Neural cell (in vitro differentiated cells): ENCODE data around the gene ZBTB7C. TPM values are rescaled to one million over a fixed set of nuclear protein-coding genes. Genes with fewer than 3 reads are reported as not detected.

Experiments used
- H2AFZ ChIP-seq: fragments of 200-600, 300-800 bp; sonication (generic), shearing (Covaris generic); 2 replicates; pipeline ENCODE4 v1.6.0; 2014; ENCODE audit warnings: low read depth, mild to moderate bottlenecking, antibody characterized with exemption, low read length, moderate library complexity
- H3F3A ChIP-seq: fragments of 200-600 bp; shearing (Covaris generic); 2 replicates; pipeline ENCODE4 v1.6.1; 2016; ENCODE audit warnings: mild to moderate bottlenecking, moderate library complexity, mixed read lengths, antibody characterized with exemption, low read length; ENCODE audit not compliant: insufficient read depth, poor library complexity, severe bottlenecking
- H3K27ac ChIP-seq: fragments of 200-600, 300-800 bp; sonication (generic), shearing (Covaris generic); 2 replicates; pipeline ENCODE4 v1.5.1; 2014; ENCODE audit warnings: mild to moderate bottlenecking, low read length, moderate library complexity
- H3K27me3 ChIP-seq: fragments of 300-800, 200-600 bp; sonication (generic), shearing (Covaris generic); 2 replicates; pipeline ENCODE4 v1.6.0; 2014; ENCODE audit warnings: mild to moderate bottlenecking, low read depth, low read length, moderate library complexity; ENCODE audit not compliant: insufficient read depth
- H3K36me3 ChIP-seq: fragments of 300-800, 200-600 bp; sonication (generic), shearing (Covaris generic); 2 replicates; pipeline ENCODE4 v1.5.1; 2014; ENCODE audit warnings: mild to moderate bottlenecking, antibody characterized with exemption, low read length, moderate library complexity; ENCODE audit not compliant: insufficient read depth
- H3K4me2 ChIP-seq: fragments of 300-800, 200-600 bp; sonication (generic), shearing (Covaris generic); 2 replicates; pipeline ENCODE4 v1.6.0; 2014; ENCODE audit warnings: mild to moderate bottlenecking, low read length
- H3K4me3 ChIP-seq: fragments of 300-800, 200-600 bp; sonication (generic), shearing (Covaris generic); 2 replicates; pipeline ENCODE4 v1.5.1; 2014; ENCODE audit warnings: mild to moderate bottlenecking, low read length, moderate library complexity
- H3K79me2 ChIP-seq: fragments of 200-600 bp; shearing (Covaris generic); replicated peaks from 2 replicates; pipeline ENCODE4 v1.6.0; 2014; ENCODE audit warnings: mild to moderate bottlenecking, low read length, moderate library complexity; ENCODE audit not compliant: insufficient read depth
- H3K9ac ChIP-seq: fragments of 300-800, 200-600 bp; sonication (generic), shearing (Covaris generic); 2 replicates; pipeline ENCODE4 v1.6.1; 2016; ENCODE audit warnings: mild to moderate bottlenecking, low read length, mixed read lengths
- H3K9me2 ChIP-seq: fragments of 200-600 bp; shearing (Covaris generic); 2 replicates; pipeline ENCODE4 v1.6.1; 2016; ENCODE audit warnings: mild to moderate bottlenecking, low read length, mixed read lengths; ENCODE audit not compliant: insufficient read depth
- H3K9me3 ChIP-seq: fragments of 200-600, 300-800 bp; sonication (generic), shearing (Covaris generic); 2 replicates; pipeline ENCODE4 v1.6.1; 2016; ENCODE audit warnings: mild to moderate bottlenecking, mixed run types, low read length, moderate library complexity, mixed read lengths
- H4K20me1 ChIP-seq: fragments of 200-600 bp; shearing (Covaris generic); 2 replicates; pipeline ENCODE4 v1.6.1; 2016; ENCODE audit warnings: mild to moderate bottlenecking, mixed run types; ENCODE audit not compliant: insufficient read depth
- EP300 ChIP-seq: fragments of 450-650 bp; conservative IDR thresholded peaks from 2 replicates; pipeline ENCODE4 v1.6.1; 2014; ENCODE audit warnings: antibody characterized with exemption, mild to moderate bottlenecking, moderate library complexity; ENCODE audit not compliant: poor library complexity, severe bottlenecking
- EZH2 ChIP-seq: fragments of 200-600, 300-800 bp; shearing (Covaris generic), sonication (generic); IDR thresholded peaks from 2 replicates; pipeline ENCODE4 v1.6.1; 2014; ENCODE audit warnings: antibody characterized with exemption, low read length, borderline replicate concordance, mild to moderate bottlenecking; ENCODE audit not compliant: insufficient read depth, poor library complexity, severe bottlenecking
- MXI1 ChIP-seq: fragments of 450-650 bp; conservative IDR thresholded peaks from 2 replicates; pipeline ENCODE4 v1.6.1; 2014; ENCODE audit warnings: antibody characterized with exemption, mild to moderate bottlenecking; ENCODE audit not compliant: poor library complexity, severe bottlenecking
- POLR2AphosphoS5 ChIP-seq: IDR thresholded peaks from 2 replicates; pipeline ENCODE4 v1.6.1; 2012
- RAD21 ChIP-seq: fragments of 450-650 bp; conservative IDR thresholded peaks from 2 replicates; pipeline ENCODE4 v1.6.1; 2014; ENCODE audit warnings: antibody characterized with exemption, mild to moderate bottlenecking, moderate library complexity
- SMC3 ChIP-seq: fragments of 450-650 bp; conservative IDR thresholded peaks from 2 replicates; pipeline ENCODE4 v1.6.1; 2014; ENCODE audit warnings: antibody characterized with exemption, mild to moderate bottlenecking, moderate library complexity; ENCODE audit not compliant: poor library complexity
- TAF1 ChIP-seq: IDR thresholded peaks from 2 replicates; pipeline ENCODE4 v1.6.1; 2012; ENCODE audit warnings: low read depth
- polyA plus RNA-seq: library from polyadenylated mRNA; depleted of rRNA; stranded (reverse); fragments of >200 nt; gene quantifications from 2 replicates; pipeline ENCODE4 v1.2.3, GENCODE V29; 2014
- TF ChIP-seq, protein P1 (sequence below): IDR thresholded peaks from 2 replicates; pipeline ENCODE4 v1.6.1; 2012; ENCODE audit warnings: borderline replicate concordance
- TF ChIP-seq, protein P2 (sequence below): fragments of 450-650 bp; IDR thresholded peaks from 2 replicates; pipeline ENCODE4 v1.5.1; 2014; ENCODE audit warnings: antibody characterized with exemption, mild to moderate bottlenecking, moderate library complexity; ENCODE audit not compliant: poor library complexity, severe bottlenecking

Gene ZBTB7C
- polyA plus RNA-seq, 1 donor from 2014 or later: 2.4 TPM

DNA sequence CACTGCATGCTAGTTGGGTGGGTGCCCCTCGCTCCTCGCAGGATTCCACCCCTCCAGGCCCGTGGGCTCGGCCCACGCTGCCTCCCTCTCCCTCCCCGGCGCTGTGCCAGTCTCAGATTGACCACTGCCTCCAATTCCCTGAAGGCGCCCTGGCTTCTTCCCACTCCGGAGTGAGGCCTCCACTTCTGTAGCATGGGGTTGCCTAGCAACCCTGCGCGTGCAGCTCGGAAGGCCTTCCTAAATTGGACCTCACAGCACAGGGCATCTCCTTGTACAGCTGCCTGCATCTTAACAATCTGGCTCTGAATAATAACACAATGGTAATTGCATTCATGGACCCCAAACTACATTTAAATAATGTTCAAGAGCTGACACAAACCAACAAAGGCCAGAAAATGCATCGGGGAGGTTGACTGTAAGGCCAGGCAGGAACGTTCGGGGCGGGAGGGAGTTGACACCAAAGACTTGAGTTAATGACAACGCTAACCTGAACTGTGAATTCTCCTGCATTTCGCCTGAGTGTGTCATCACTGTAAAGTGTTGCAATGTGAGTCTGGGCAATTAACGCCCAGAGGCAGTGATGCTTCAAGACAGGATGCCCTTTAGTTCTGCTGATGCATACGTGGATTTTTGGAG lies 222.9 kb downstream of the ZBTB7C start:
- no peaks in the 10 kb centered on the region for H3K36me3 ChIP-seq
- H3K9me2 ChIP-seq: no peaks in the 10 kb centered on the region
- H3K4me2 ChIP-seq: peak overlapping the region; percentile 54
- no peaks in the 10 kb centered on the region for H3K27me3 ChIP-seq
- H3K9ac ChIP-seq: peak overlapping the region; percentile 53
- no peak for TF ChIP-seq MXI1
- TF ChIP-seq POLR2AphosphoS5: peak; percentile 54
- TF ChIP-seq, protein P1, sequence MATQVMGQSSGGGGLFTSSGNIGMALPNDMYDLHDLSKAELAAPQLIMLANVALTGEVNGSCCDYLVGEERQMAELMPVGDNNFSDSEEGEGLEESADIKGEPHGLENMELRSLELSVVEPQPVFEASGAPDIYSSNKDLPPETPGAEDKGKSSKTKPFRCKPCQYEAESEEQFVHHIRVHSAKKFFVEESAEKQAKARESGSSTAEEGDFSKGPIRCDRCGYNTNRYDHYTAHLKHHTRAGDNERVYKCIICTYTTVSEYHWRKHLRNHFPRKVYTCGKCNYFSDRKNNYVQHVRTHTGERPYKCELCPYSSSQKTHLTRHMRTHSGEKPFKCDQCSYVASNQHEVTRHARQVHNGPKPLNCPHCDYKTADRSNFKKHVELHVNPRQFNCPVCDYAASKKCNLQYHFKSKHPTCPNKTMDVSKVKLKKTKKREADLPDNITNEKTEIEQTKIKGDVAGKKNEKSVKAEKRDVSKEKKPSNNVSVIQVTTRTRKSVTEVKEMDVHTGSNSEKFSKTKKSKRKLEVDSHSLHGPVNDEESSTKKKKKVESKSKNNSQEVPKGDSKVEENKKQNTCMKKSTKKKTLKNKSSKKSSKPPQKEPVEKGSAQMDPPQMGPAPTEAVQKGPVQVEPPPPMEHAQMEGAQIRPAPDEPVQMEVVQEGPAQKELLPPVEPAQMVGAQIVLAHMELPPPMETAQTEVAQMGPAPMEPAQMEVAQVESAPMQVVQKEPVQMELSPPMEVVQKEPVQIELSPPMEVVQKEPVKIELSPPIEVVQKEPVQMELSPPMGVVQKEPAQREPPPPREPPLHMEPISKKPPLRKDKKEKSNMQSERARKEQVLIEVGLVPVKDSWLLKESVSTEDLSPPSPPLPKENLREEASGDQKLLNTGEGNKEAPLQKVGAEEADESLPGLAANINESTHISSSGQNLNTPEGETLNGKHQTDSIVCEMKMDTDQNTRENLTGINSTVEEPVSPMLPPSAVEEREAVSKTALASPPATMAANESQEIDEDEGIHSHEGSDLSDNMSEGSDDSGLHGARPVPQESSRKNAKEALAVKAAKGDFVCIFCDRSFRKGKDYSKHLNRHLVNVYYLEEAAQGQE: peak; percentile 61
- peak; percentile 52 for TF ChIP-seq TAF1
- TF ChIP-seq EP300: peak; percentile 57
- peaks cover 7% of the 10 kb centered on the region for H3F3A ChIP-seq
- H3K9me3 ChIP-seq: no peaks in the 10 kb centered on the region
- H3K4me3 ChIP-seq: peak overlapping the region; percentile 52
- no peaks in the 10 kb centered on the region for H4K20me1 ChIP-seq
- no peak overlapping the region for H2AFZ ChIP-seq
- peak overlapping the region; percentile 83 for H3K27ac ChIP-seq
- H3K79me2 ChIP-seq: no peaks in the 10 kb centered on the region

DNA sequence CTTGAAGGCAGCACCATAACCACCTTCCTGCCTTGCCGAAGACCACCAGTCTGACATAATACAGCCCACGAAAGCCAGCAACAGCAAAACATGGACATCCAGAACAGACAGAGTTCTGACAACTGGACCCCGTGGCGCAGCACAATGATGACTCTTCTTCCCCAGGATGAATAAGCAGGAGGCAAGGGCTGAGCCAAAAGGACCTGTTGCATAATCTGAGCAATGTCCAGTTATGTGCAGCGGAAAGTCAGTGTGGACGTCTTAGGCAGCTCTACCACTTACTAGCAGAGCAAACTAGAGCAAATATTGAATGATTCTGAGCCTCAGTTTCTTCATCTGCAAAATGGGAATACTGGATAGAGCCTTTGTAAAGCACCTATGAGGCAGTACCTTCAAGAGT lies 225.1 kb downstream of the ZBTB7C start:
- no peaks in the 10 kb centered on the region for H3K27me3 ChIP-seq
- TF ChIP-seq, protein P1: no peak
- TF ChIP-seq MXI1: no peak
- no peak for TF ChIP-seq EZH2
- TF ChIP-seq TAF1: no peak
- TF ChIP-seq RAD21: no peak
- TF ChIP-seq SMC3: no peak
- TF ChIP-seq EP300: no peak
- TF ChIP-seq, protein P2, sequence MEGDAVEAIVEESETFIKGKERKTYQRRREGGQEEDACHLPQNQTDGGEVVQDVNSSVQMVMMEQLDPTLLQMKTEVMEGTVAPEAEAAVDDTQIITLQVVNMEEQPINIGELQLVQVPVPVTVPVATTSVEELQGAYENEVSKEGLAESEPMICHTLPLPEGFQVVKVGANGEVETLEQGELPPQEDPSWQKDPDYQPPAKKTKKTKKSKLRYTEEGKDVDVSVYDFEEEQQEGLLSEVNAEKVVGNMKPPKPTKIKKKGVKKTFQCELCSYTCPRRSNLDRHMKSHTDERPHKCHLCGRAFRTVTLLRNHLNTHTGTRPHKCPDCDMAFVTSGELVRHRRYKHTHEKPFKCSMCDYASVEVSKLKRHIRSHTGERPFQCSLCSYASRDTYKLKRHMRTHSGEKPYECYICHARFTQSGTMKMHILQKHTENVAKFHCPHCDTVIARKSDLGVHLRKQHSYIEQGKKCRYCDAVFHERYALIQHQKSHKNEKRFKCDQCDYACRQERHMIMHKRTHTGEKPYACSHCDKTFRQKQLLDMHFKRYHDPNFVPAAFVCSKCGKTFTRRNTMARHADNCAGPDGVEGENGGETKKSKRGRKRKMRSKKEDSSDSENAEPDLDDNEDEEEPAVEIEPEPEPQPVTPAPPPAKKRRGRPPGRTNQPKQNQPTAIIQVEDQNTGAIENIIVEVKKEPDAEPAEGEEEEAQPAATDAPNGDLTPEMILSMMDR: no peak
- TF ChIP-seq POLR2AphosphoS5: no peak
- no peak overlapping the region for H3K4me3 ChIP-seq
- peaks cover 7% of the 10 kb centered on the region for H3F3A ChIP-seq
- no peaks in the 10 kb centered on the region for H3K9me2 ChIP-seq
- no peak overlapping the region for H3K9ac ChIP-seq
- no peaks in the 10 kb centered on the region for H3K79me2 ChIP-seq
- H3K36me3 ChIP-seq: no peaks in the 10 kb centered on the region
- no peak overlapping the region for H2AFZ ChIP-seq
- H3K4me2 ChIP-seq: no peak overlapping the region
- peak overlapping the region; percentile 9 for H3K27ac ChIP-seq
- no peaks in the 10 kb centered on the region for H3K9me3 ChIP-seq
- H4K20me1 ChIP-seq: no peaks in the 10 kb centered on the region
